DOHH2 (cell line): ENCODE data around the gene UXS1.

Experiments used
- H3F3A ChIP-seq: fragments of 200-600 bp; sonication (generic), shearing (Covaris generic); 2 replicates; pipeline ENCODE4 v1.6.0; 2016; ENCODE audit warnings: antibody characterized with exemption, mild to moderate bottlenecking; ENCODE audit not compliant: control insufficient read depth, insufficient read depth
- H3K27ac ChIP-seq: fragments of 200-600 bp; sonication (generic); 2 replicates; pipeline ENCODE4 v1.5.1; 2014; ENCODE audit warnings: low read depth, mild to moderate bottlenecking, low read length, moderate library complexity
- H3K27me3 ChIP-seq: fragments of 200-600 bp; sonication (generic); 2 replicates; pipeline ENCODE4 v1.6.1; 2014; ENCODE audit warnings: mild to moderate bottlenecking, low read length, mixed read lengths; ENCODE audit not compliant: control insufficient read depth
- H3K36me3 ChIP-seq: fragments of 200-600 bp; sonication (generic); 2 replicates; pipeline ENCODE4 v1.6.1; 2014; ENCODE audit warnings: mild to moderate bottlenecking, low read length, moderate library complexity, mixed read lengths; ENCODE audit not compliant: control insufficient read depth
- H3K4me1 ChIP-seq: fragments of 200-600 bp; sonication (generic); 2 replicates; pipeline ENCODE4 v1.6.1; 2014; ENCODE audit warnings: mild to moderate bottlenecking, low read length, mixed read lengths; ENCODE audit not compliant: control insufficient read depth
- H3K4me2 ChIP-seq: fragments of 200-600 bp; sonication (generic); 2 replicates; pipeline ENCODE4 v1.6.0; 2014; ENCODE audit warnings: mild to moderate bottlenecking, low read length, moderate library complexity
- H3K4me3 ChIP-seq: fragments of 200-600 bp; sonication (generic); 2 replicates; pipeline ENCODE4 v1.5.1; 2014; ENCODE audit warnings: mild to moderate bottlenecking, low read length, mixed read lengths
- H3K79me2 ChIP-seq: fragments of 200-600 bp; sonication (generic); 2 replicates; pipeline ENCODE4 v1.6.1; 2014; ENCODE audit warnings: mild to moderate bottlenecking, low read length, mixed read lengths; ENCODE audit not compliant: control insufficient read depth
- H3K9me2 ChIP-seq: fragments of 200-600 bp; sonication (generic); replicated peaks from 2 replicates; pipeline ENCODE4 v1.6.1; 2014; ENCODE audit warnings: mild to moderate bottlenecking, low read length, mixed read lengths; ENCODE audit not compliant: control insufficient read depth
- H3K9me3 ChIP-seq: fragments of 200-600 bp; sonication (generic); 2 replicates; pipeline ENCODE4 v1.6.1; 2014; ENCODE audit warnings: antibody characterized with exemption, low read length, mixed read lengths; ENCODE audit not compliant: control insufficient read depth, insufficient read depth
- H4K20me1 ChIP-seq: fragments of 200-600 bp; sonication (generic); 2 replicates; pipeline ENCODE4 v1.6.0; 2014; ENCODE audit warnings: low read depth, mild to moderate bottlenecking, antibody characterized with exemption, low read length, moderate library complexity; ENCODE audit not compliant: control insufficient read depth, insufficient read depth
- EZH2phosphoT487 ChIP-seq: fragments of 200-600 bp; sonication (generic); IDR thresholded peaks from 2 replicates; pipeline ENCODE4 v1.6.1; 2017; ENCODE audit warnings: borderline replicate concordance, mild to moderate bottlenecking, antibody characterized with exemption, low read length, moderate library complexity, mixed read lengths
- TF ChIP-seq, protein P1 (sequence below): fragments of 200-600 bp; sonication (generic); IDR thresholded peaks from one replicate; pipeline ENCODE4 v1.5.1; 2014; ENCODE audit warnings: antibody characterized with exemption, mild to moderate bottlenecking, low read depth, low read length; ENCODE audit not compliant: poor library complexity, severe bottlenecking

UXS1 gene

DNA sequence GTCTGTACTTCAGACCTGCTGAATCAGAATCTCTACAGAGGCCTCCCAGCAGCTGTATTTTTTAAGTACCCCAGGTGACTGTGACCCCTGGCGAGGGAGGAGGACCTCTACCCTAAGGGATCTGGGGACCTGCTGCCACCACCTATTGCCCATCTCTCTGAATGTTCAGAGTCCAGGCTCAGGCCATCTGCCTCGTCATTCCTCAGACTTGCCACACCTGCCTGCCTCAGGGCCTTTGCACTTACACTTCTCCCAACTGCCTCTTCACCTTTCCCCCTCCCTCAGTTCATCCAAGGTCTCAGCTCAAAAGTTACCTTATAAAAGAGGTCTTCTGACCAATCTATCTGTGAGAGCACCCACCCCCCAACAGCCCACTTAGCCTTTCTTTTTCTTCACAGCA lies 21.5 kb downstream of the UXS1 start:
- H3K4me3 ChIP-seq, result no peak overlapping the region
- no peaks in the 10 kb centered on the region for H3K9me3 ChIP-seq
- no peaks in the 10 kb centered on the region for H3F3A ChIP-seq
- no peaks in the 10 kb centered on the region; the same call in 1 of the 2 replicates for H3K79me2 ChIP-seq
- no peak overlapping the region for H3K27ac ChIP-seq
- no peak overlapping the region for H3K4me2 ChIP-seq
- no peaks in the 10 kb centered on the region for H3K27me3 ChIP-seq
- TF ChIP-seq, protein P1, sequence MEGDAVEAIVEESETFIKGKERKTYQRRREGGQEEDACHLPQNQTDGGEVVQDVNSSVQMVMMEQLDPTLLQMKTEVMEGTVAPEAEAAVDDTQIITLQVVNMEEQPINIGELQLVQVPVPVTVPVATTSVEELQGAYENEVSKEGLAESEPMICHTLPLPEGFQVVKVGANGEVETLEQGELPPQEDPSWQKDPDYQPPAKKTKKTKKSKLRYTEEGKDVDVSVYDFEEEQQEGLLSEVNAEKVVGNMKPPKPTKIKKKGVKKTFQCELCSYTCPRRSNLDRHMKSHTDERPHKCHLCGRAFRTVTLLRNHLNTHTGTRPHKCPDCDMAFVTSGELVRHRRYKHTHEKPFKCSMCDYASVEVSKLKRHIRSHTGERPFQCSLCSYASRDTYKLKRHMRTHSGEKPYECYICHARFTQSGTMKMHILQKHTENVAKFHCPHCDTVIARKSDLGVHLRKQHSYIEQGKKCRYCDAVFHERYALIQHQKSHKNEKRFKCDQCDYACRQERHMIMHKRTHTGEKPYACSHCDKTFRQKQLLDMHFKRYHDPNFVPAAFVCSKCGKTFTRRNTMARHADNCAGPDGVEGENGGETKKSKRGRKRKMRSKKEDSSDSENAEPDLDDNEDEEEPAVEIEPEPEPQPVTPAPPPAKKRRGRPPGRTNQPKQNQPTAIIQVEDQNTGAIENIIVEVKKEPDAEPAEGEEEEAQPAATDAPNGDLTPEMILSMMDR, result no peak
- no peak for TF ChIP-seq EZH2phosphoT487
- no peaks in the 10 kb centered on the region for H3K36me3 ChIP-seq
- 0 out of 2 replicates have a peak, but pooled peaks cover 3% of the 10 kb centered on the region for H4K20me1 ChIP-seq
- H3K9me2 ChIP-seq, result no peaks in the 10 kb centered on the region
- H3K4me1 ChIP-seq, result no peaks in the 10 kb centered on the region

DNA sequence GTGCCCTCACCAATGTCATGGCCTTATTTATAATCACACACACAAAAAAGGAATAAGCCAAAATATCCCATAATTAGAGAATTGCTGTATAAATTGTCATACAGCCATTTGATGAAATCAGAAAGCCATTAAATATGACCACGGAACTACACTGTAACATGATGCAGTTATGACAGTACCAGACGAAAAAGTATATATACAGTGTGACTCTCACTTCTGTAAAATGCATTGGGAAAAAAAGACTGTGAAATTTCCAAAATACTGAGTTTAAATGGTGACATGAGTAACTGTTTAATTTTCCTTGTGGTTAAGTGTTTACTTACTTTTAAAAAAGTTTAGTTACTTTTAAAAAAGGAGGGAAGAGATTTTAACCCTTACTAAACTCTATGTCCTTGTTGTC lies 25.4 kb downstream of the UXS1 start:
- Histone ChIP-seq H3K27me3 (no peaks in the 10 kb centered on the region), H3K9me3 (no peaks in the 10 kb centered on the region), H3K36me3 (no peaks in the 10 kb centered on the region), H3F3A (no peaks in the 10 kb centered on the region), H3K79me2 (no peaks in the 10 kb centered on the region; the same call in 1 of the 2 replicates), H3K27ac (no peak overlapping the region), H4K20me1 (0 out of 2 replicates have a peak, but pooled peaks cover 3% of the 10 kb centered on the region), H3K4me2 (no peak overlapping the region), H3K4me1 (peaks cover 11% of the 10 kb centered on the region), H3K4me3 (no peak overlapping the region), H3K9me2 (no peaks in the 10 kb centered on the region)
- TF ChIP-seq, protein P1, result no peak
- no peak for TF ChIP-seq EZH2phosphoT487

DNA sequence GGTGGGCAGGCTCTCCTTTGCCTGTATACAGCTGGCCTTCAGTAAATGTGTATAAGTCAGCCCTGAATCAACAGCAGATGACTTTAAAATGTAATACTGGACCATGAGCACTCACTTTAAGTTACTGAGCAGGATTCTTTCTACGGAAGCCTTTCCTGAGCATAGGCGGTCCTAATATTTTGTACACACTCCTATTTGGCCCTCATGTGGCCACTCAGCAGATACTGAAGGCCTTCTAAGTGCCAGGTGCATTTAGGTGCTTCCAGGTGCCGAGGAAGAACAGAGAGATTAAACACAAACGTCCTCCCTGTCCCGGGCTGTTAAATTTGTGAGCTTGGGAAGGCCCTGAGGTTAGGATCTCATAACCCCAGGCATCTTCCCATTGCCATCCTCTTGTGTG lies 27.0 kb downstream of the UXS1 start:
- Histone ChIP-seq H3K9me3 (no peaks in the 10 kb centered on the region), H3K36me3 (no peaks in the 10 kb centered on the region), H3K4me2 (no peak overlapping the region), H4K20me1 (0 out of 2 replicates have a peak, but pooled peaks cover 3% of the 10 kb centered on the region), H3K27me3 (no peaks in the 10 kb centered on the region), H3K79me2 (no peaks in the 10 kb centered on the region; the same call in 1 of the 2 replicates), H3K9me2 (no peaks in the 10 kb centered on the region), H3F3A (no peaks in the 10 kb centered on the region), H3K27ac (no peak overlapping the region), H3K4me1 (peaks cover 11% of the 10 kb centered on the region), H3K4me3 (no peak overlapping the region)
- no peak for TF ChIP-seq EZH2phosphoT487
- TF ChIP-seq, protein P1, result no peak

DNA sequence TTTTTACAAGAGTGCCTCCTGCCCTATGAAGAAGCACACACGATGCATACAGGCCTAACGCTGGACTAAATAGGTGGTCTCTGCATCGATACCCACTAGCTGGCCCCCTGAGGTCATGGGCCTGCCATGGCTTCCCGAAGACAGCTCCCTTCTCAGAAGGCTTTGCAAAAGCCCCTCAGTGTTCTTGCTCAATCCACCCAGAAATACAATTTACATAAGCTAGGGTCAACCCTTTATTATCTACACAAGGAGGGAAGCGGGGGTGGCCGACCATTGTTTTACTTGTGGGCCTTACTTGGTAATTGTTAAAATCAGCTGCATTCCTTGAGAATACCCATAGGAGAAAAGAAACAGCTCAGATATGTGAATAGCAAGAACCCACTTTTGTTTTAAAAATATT lies 28.5 kb downstream of the UXS1 start:
- H3K79me2 ChIP-seq, result no peaks in the 10 kb centered on the region; the same call in 1 of the 2 replicates
- H3K27ac ChIP-seq, result no peak overlapping the region
- H3K4me2 ChIP-seq, result no peak overlapping the region

More for the DNA sequence above, 28.5 kb downstream of the UXS1 start:
- TF ChIP-seq EZH2phosphoT487, result no peak
- TF ChIP-seq, protein P1, result no peak
- peaks cover 3% of the 10 kb centered on the region; the same call in 1 of the 2 replicates for H3K36me3 ChIP-seq
- no peaks in the 10 kb centered on the region for H3F3A ChIP-seq
- no peaks in the 10 kb centered on the region for H3K9me2 ChIP-seq
- H4K20me1 ChIP-seq, result 0 out of 2 replicates have a peak, but pooled peaks cover 3% of the 10 kb centered on the region
- no peaks in the 10 kb centered on the region for H3K9me3 ChIP-seq
- H3K4me1 ChIP-seq, result peaks cover 25% of the 10 kb centered on the region
- H3K4me3 ChIP-seq, result no peak overlapping the region
- no peaks in the 10 kb centered on the region for H3K27me3 ChIP-seq
